ENCODE results near the gene MEAF6. TPM values are rescaled to one million over a fixed set of nuclear protein-coding genes. Genes with fewer than 3 reads are reported as not detected.

MEAF6 gene
- total and polyA plus RNA-seq, 2 of the 4 experiments (the other 2 are of a cell fraction) = 36.2 to 40.7 TPM

DNA sequence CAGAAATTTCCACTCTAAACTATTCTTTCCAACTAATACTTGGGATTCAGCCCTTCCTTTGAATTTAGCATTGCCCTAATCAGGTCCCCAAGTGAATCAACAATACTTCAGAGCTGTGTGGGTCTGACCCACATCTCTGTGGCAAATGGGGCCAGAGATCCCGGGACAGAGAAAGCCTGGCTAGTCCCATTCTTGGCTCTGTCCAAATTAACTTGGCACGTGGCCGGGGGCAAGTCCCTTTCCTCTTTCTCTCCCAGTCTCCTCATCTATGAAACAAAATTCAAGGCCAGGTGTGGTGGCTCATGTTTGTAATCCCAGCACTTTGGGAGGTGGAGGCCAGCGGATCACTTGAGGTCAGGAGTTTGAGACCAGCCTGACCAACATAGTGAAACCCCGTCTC lies 46.5 kb downstream of the MEAF6 start:
- Histone ChIP-seq H3K9ac (ENCODE audit: low read depth, low read length) (no peak overlapping the region), H3K56ac (ENCODE audit: extremely low read depth, insufficient read depth, low read length) (no peak overlapping the region), H4K8ac (ENCODE audit: low read depth in 2 of 2, low read length in 2 of 2) (no peak overlapping the region), H2BK15ac (ENCODE audit: low read depth, low read length) (no peak overlapping the region), H3K36me3 (ENCODE audit: control insufficient read depth, insufficient read depth, low read length) (no peaks in the 10 kb centered on the region), H2AK5ac (ENCODE audit: low read depth, low read length) (no peak overlapping the region), H3K18ac (ENCODE audit: low read depth, low read length) (no peak overlapping the region), H3K4me3 (ENCODE audit: insufficient read depth, low read depth, low read length) (no peak overlapping the region), H2AK9ac (replicated peaks; ENCODE audit: low read depth, low read length, poor library complexity) (no peak overlapping the region), H3K9me3 (ENCODE audit: control insufficient read depth, insufficient read depth, low read length) (no peaks in the 10 kb centered on the region), H3K14ac (replicated peaks; ENCODE audit: low read depth, low read length) (no peak overlapping the region), H4K20me1 (ENCODE audit: insufficient read depth, low read length) (no peaks in the 10 kb centered on the region), H3K4me1 (ENCODE audit: control insufficient read depth, insufficient read depth, low read length) (peaks cover 19% of the 10 kb centered on the region), H2AFZ (replicated peaks; ENCODE audit: low read length, poor library complexity) (no peak overlapping the region), H4K5ac (ENCODE audit: low read depth, low read length) (no peak overlapping the region), H3K27ac (ENCODE audit: insufficient read depth, low read length) (no peak overlapping the region), H2BK20ac (ENCODE audit: low read depth, low read length) (no peak overlapping the region), H3K9me1 (ENCODE audit: insufficient read depth, low read length) (peaks cover 14% of the 10 kb centered on the region; the same call in 1 of the 2 replicates), H3K4me2 (ENCODE audit: low read depth, low read length) (no peak overlapping the region), H3K27me3 (ENCODE audit: control insufficient read depth, insufficient read depth, low read length) (no peaks in the 10 kb centered on the region), H3K23ac (ENCODE audit: low read depth, low read length) (no peak overlapping the region), H2BK120ac (ENCODE audit: low read depth, low read length) (no peak overlapping the region), H3K4ac (ENCODE audit: low read depth, low read length) (no peak overlapping the region), H2BK5ac (ENCODE audit: low read depth, low read length, poor library complexity, severe bottlenecking) (no peak overlapping the region), H4K91ac (ENCODE audit: insufficient read depth, low read depth, low read length) (no peak overlapping the region), H3K79me1 (ENCODE audit: low read depth in 1 of 2, low read length in 2 of 2) (peaks cover 3 to 14% of the 10 kb centered on the region in 2 experiments; a peak in 1 of 4 replicates)
- in situ Hi-C loops (cut with MboI; ENCODE audit: low sequenced_read_pairs) = no loop called here
- no peak for ATAC-seq (ENCODE audit: low read depth)
- ChIA-PET POLR2A (ENCODE audit: unreplicated experiment) (no interaction called here), CTCF (no interaction called here)
- no TSS peak for BruUV-seq (replicated peaks)
- no CpG with 5 or more reads among the region's 5 CpGs for WGBS, 2 experiments (ENCODE audit: extremely low coverage in 2 of 2, insufficient read length in 1 of 2)
- DNase-seq = no peak
- TF ChIP-seq, protein P1, sequence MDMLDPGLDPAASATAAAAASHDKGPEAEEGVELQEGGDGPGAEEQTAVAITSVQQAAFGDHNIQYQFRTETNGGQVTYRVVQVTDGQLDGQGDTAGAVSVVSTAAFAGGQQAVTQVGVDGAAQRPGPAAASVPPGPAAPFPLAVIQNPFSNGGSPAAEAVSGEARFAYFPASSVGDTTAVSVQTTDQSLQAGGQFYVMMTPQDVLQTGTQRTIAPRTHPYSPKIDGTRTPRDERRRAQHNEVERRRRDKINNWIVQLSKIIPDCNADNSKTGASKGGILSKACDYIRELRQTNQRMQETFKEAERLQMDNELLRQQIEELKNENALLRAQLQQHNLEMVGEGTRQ (IDR thresholded peaks at IDR 0.05; ENCODE audit: low read depth, low read length) = no peak
- TF ChIP-seq RCOR1 (IDR thresholded peaks at IDR 0.05; ENCODE audit: insufficient replicate concordance, low read length) (no peak), CHD1 (IDR thresholded peaks at IDR 0.05; ENCODE audit: low read depth, low read length) (no peak), MAFK (IDR thresholded peaks at IDR 0.05; ENCODE audit: low read depth, low read length) (no peak), FOS (IDR thresholded peaks at IDR 0.05; ENCODE audit: low read depth, low read length) (no peak), CEBPB (IDR thresholded peaks at IDR 0.05; ENCODE audit: low read depth, low read length) (no peak), MXI1 (IDR thresholded peaks at IDR 0.05; ENCODE audit: borderline replicate concordance, low read depth, low read length) (no peak), POLR2A (IDR thresholded peaks at IDR 0.05; ENCODE audit: low read depth, low read length) (no peak)
- TF ChIP-seq, protein P2, sequence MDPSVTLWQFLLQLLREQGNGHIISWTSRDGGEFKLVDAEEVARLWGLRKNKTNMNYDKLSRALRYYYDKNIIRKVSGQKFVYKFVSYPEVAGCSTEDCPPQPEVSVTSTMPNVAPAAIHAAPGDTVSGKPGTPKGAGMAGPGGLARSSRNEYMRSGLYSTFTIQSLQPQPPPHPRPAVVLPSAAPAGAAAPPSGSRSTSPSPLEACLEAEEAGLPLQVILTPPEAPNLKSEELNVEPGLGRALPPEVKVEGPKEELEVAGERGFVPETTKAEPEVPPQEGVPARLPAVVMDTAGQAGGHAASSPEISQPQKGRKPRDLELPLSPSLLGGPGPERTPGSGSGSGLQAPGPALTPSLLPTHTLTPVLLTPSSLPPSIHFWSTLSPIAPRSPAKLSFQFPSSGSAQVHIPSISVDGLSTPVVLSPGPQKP (IDR thresholded peaks at IDR 0.05; ENCODE audit: borderline replicate concordance, low read depth, low read length) = no peak
- dilution Hi-C loops (cut with HindIII; ENCODE audit: low sequenced_read_pairs, unreplicated experiment) = no loop called here
- intact Hi-C loops (cut with micrococcal nuclease) = no loop called here
